Inflammatory macrophage (primary cell): Measurements from ENCODE around the gene SPEM2.

Experiments
- DNase-seq, 2 donors: peaks; one replicate each; pipeline ENCODE4 v3.0.0-alpha.2; 2020 to 2022

SPEM2 gene

GRCh38 chr17:7403977-7404736 lies 21.3 kb upstream of the SPEM2 start, which contains the start of gene TMEM256:
Gene TMEM256 (minus strand): TSS chr17:7404097. CDS start chr17:7404084, 13 bp downstream.
- DNase-seq, result peak; percentile 99

GRCh38 chr17:7404737-7405349 lies 20.6 kb upstream of the SPEM2 start:
- no peak for DNase-seq

GRCh38 chr17:7405350-7406234 lies 19.8 kb upstream of the SPEM2 start:
- DNase-seq, result no peak

GRCh38 chr17:7406235-7406825 lies 19.1 kb upstream of the SPEM2 start:
- no peak for DNase-seq

- no peak for DNase-seq
These were observed 18.3 kb upstream of the SPEM2 start for GRCh38 chr17:7407082-7407481.

GRCh38 chr17:7407485-7408251 lies 17.7 kb upstream of the SPEM2 start, which contains the start of gene NLGN2:
Gene NLGN2 (plus strand): TSS chr17:7407845. CDS start chr17:7408256, 411 bp downstream.
- no peak for DNase-seq

GRCh38 chr17:7408252-7408727 lies 17.1 kb upstream of the SPEM2 start:
- peak in 1 of 2 donors; percentile 13 for DNase-seq

GRCh38 chr17:7408863-7409262 lies 16.6 kb upstream of the SPEM2 start:
- no peak for DNase-seq

- no peak for DNase-seq
These were observed 15.7 kb upstream of the SPEM2 start for GRCh38 chr17:7409716-7410115.

GRCh38 chr17:7410634-7411426 lies 14.6 kb upstream of the SPEM2 start:
- no peak for DNase-seq

- DNase-seq, result no peak
These were observed 14.0 kb upstream of the SPEM2 start for GRCh38 chr17:7411427-7411750.

- no peak for DNase-seq
These were observed 11.9 kb upstream of the SPEM2 start for GRCh38 chr17:7413346-7413985.

- no peak for DNase-seq
These were observed 10.6 kb upstream of the SPEM2 start for GRCh38 chr17:7414837-7415236.

GRCh38 chr17:7415784-7416183 lies 9.6 kb upstream of the SPEM2 start:
- no peak for DNase-seq

- DNase-seq, result no peak
These were observed 9.1 kb upstream of the SPEM2 start for GRCh38 chr17:7416323-7416722.

GRCh38 chr17:7417056-7417655 lies 8.3 kb upstream of the SPEM2 start:
- no peak for DNase-seq

- no peak for DNase-seq
These were observed 6.8 kb upstream of the SPEM2 start for GRCh38 chr17:7418472-7419152.

GRCh38 chr17:7419819-7420610 lies 5.4 kb upstream of the SPEM2 start, which contains the start of gene SPEM1:
Gene SPEM1 (plus strand): TSS chr17:7420324. CDS start chr17:7420385, 61 bp downstream.
- DNase-seq, result no peak

- DNase-seq, result no peak
These were observed 4.2 kb upstream of the SPEM2 start for GRCh38 chr17:7421186-7421585.
